Fibroblast of skin of back (primary cell): Measurements from ENCODE around the gene CHRNG.

Experiments
- DNase-seq: peaks from one replicate; pipeline ENCODE4 v3.0.0-alpha.2; 2013

Gene CHRNG

GRCh38 chr2:232580648-232580981 is 41.1 kb downstream of the CHRNG start:
- DNase-seq: no peak

- no peak for DNase-seq
These were observed 42.2 kb downstream of the CHRNG start for GRCh38 chr2:232581725-232582124.

DNA sequence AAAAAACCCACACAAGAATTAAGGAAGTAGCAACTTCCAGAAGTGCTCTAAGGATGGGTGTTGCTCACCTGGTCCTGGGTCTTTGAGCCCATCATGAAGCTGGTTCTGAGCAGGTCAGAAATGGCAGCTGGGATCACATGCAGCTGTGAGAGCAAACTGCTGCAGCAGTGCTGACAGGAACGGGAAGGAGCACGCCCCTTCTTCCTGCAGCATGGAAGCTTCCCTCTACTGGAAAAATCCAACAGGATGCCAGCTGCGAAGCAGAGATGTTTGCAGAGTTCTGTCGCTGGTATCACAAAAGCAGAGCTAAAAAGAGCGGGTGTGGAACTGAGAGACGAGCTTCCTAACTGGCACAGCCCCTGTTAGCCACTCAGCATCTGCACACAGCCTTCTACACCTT is 44.7 kb downstream of the CHRNG start:
- DNase-seq: no peak

- DNase-seq: no peak
These were observed 47.5 kb downstream of the CHRNG start for GRCh38 chr2:232586943-232587505.

DNA sequence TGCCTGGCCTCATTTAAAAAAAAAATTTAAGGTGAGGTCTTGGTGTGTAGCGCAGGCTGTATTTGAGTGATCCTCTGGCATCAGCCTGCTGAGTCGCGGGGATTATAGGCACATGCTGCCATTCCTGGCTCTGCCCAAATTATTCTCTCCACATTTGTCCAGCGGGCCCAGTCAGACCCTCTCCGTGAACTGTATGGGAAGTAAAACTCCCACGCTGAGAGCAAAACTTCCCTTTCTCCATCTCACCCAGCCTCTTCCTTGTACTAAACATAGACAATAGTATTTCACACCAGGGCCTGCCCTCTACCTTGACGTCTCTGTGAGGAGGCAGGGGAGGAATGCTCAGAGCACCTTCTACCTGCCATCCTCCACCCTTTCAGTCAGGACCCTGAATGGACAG is 48.0 kb downstream of the CHRNG start:
- DNase-seq: no peak

- DNase-seq: no peak
These were observed 48.5 kb downstream of the CHRNG start for GRCh38 chr2:232588031-232588430.

DNA sequence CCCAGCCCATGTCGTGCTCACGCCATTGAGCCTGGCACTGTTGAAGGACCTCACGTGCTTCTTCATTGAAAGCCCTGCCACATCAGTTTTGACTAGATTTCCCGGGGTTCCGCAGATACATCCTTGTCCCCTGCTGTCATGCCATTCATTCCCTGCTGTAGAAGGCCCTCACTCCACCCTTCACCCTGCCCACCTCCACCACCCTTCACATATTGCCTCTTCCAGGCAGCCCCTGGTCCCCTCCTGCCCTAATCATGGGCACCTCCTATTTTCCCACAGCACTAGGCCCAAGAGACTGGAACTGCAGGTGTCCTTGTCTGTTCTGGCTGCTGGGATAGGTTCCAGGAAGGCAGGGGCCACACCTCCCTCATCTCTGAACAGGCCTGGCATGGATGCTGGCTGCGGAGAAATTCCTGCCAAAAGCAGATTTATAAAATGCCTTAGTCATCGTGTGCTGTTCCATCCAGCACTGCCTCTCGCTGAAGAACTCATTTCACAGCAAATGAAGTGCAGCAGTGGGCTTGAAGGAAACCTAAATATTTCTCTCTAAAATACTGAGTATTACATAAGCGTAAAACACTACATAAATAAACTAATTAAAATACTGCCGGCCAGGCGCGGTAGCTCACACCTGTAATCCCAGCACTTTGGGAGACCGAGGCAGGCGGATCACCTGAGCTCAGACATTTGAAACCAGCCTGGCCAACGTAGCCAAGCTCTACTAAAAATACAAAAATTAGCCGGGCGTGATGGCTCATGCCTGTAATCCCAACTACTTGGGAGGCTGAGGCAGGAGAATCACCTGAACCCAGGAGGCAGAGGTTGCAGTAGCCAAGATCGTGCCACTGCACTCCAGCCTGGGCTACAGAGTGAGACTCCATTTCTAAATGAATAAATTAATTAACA is 49.4 kb downstream of the CHRNG start:
- DNase-seq: peak; percentile 37

GRCh38 chr2:232592772-232593395 is 53.4 kb downstream of the CHRNG start:
- peak; percentile 32 for DNase-seq

GRCh38 chr2:232593982-232594381 is 54.5 kb downstream of the CHRNG start:
- no peak for DNase-seq
